Measurements from ENCODE around the gene VGF.

The VGF gene

GRCh38 chr7:101169838-101170551 is 4.6 kb upstream of the VGF start:
- Histone ChIP-seq H3K27me3 (ENCODE audit: insufficient read depth, low read depth, severe bottlenecking) (peaks cover 96% of the 10 kb centered on the region), H3K27ac (no peak overlapping the region), H3K4me3 (ENCODE audit: low read depth, low read length) (no peak overlapping the region), H3K36me3 (no peaks in the 10 kb centered on the region), H3K9me3 (ENCODE audit: severe bottlenecking) (peaks cover 9% of the 10 kb centered on the region)
- peak; percentile 74 for DNase-seq
- TF ChIP-seq CTCF (IDR thresholded peaks at IDR 0.05; ENCODE audit: low read depth, low read length), result peak; percentile 95

GRCh38 chr7:101169110-101169837 is 3.9 kb upstream of the VGF start:
- no peak for DNase-seq
- Histone ChIP-seq H3K4me3 (ENCODE audit: low read depth, low read length) (no peak overlapping the region), H3K27ac (no peak overlapping the region), H3K36me3 (no peaks in the 10 kb centered on the region), H3K27me3 (ENCODE audit: insufficient read depth, low read depth, severe bottlenecking) (peaks cover 96% of the 10 kb centered on the region), H3K9me3 (ENCODE audit: severe bottlenecking) (peaks cover 8% of the 10 kb centered on the region)
- no peak for TF ChIP-seq CTCF (IDR thresholded peaks at IDR 0.05; ENCODE audit: low read depth, low read length)

- H3K36me3 ChIP-seq, result no peaks in the 10 kb centered on the region
- peaks cover 96% of the 10 kb centered on the region for H3K27me3 ChIP-seq (ENCODE audit: insufficient read depth, low read depth, severe bottlenecking)
- H3K4me3 ChIP-seq (ENCODE audit: low read depth, low read length), result no peak overlapping the region
- no peak for TF ChIP-seq CTCF (IDR thresholded peaks at IDR 0.05; ENCODE audit: low read depth, low read length)
- no peak for DNase-seq
- H3K9me3 ChIP-seq (ENCODE audit: severe bottlenecking), result peaks cover under 1% of the 10 kb centered on the region
- H3K27ac ChIP-seq, result no peak overlapping the region
These were observed 3.2 kb upstream of the VGF start for GRCh38 chr7:101168412-101169049.

- TF ChIP-seq CTCF (IDR thresholded peaks at IDR 0.05; ENCODE audit: low read depth, low read length), result no peak
- Histone ChIP-seq H3K27me3 (ENCODE audit: insufficient read depth, low read depth, severe bottlenecking) (peaks cover 94% of the 10 kb centered on the region), H3K4me3 (ENCODE audit: low read depth, low read length) (no peak overlapping the region), H3K27ac (no peak overlapping the region), H3K36me3 (no peaks in the 10 kb centered on the region), H3K9me3 (ENCODE audit: severe bottlenecking) (no peaks in the 10 kb centered on the region)
- no peak for DNase-seq
These were observed 2.5 kb upstream of the VGF start for GRCh38 chr7:101167645-101168411.

- H3K9me3 ChIP-seq (ENCODE audit: severe bottlenecking), result no peaks in the 10 kb centered on the region
- DNase-seq, result peak; percentile 48
- H3K27me3 ChIP-seq (ENCODE audit: insufficient read depth, low read depth, severe bottlenecking), result peaks cover 93% of the 10 kb centered on the region
- H3K27ac ChIP-seq, result no peak overlapping the region
- no peaks in the 10 kb centered on the region for H3K36me3 ChIP-seq
- TF ChIP-seq CTCF (IDR thresholded peaks at IDR 0.05; ENCODE audit: low read depth, low read length), result no peak
- H3K4me3 ChIP-seq (ENCODE audit: low read depth, low read length), result no peak overlapping the region
These were observed 1.7 kb upstream of the VGF start for GRCh38 chr7:101166909-101167644.

Data from WERI-Rb-1 (cell line).